Ishikawa (cell line): ENCODE data around the gene MDFI.

ENCODE experiments used
- CEBPB ChIP-seq: IDR thresholded peaks from 2 replicates; pipeline ENCODE4 v1.6.1; 2012
- CREB1 ChIP-seq: IDR thresholded peaks from 2 replicates; pipeline ENCODE4 v1.6.1; 2012; ENCODE audit warnings: low read depth
- EGR1 ChIP-seq: IDR thresholded peaks from 2 replicates; pipeline ENCODE4 v1.6.1; 2012
- EP300 ChIP-seq: IDR thresholded peaks from 2 replicates; pipeline ENCODE4 v1.6.1; 2012; ENCODE audit warnings: borderline replicate concordance
- FOXM1 ChIP-seq: IDR thresholded peaks from 2 replicates; pipeline ENCODE4 v1.6.1; 2012; ENCODE audit warnings: low read depth, borderline replicate concordance
- MAX ChIP-seq: IDR thresholded peaks from 2 replicates; pipeline ENCODE4 v1.6.1; 2012
- NFIC ChIP-seq: IDR thresholded peaks from 2 replicates; pipeline ENCODE4 v1.6.1; 2012
- RAD21 ChIP-seq: IDR thresholded peaks from 2 replicates; pipeline ENCODE4 v1.6.1; 2012; ENCODE audit warnings: low read depth
- REST ChIP-seq: IDR thresholded peaks from 2 replicates; pipeline ENCODE4 v1.6.1; 2012; ENCODE audit warnings: low read depth, mild to moderate bottlenecking
- TAF1 ChIP-seq: IDR thresholded peaks from 2 replicates; pipeline ENCODE4 v1.6.1; 2012; ENCODE audit warnings: low read depth, mild to moderate bottlenecking
- TCF12 ChIP-seq: IDR thresholded peaks from 2 replicates; pipeline ENCODE4 v1.6.1; 2012; ENCODE audit warnings: low read depth
- TEAD4 ChIP-seq: IDR thresholded peaks from 2 replicates; pipeline ENCODE4 v1.6.1; 2012
- USF1 ChIP-seq: IDR thresholded peaks from 2 replicates; pipeline ENCODE4 v1.6.1; 2012
- YY1 ChIP-seq: IDR thresholded peaks from 2 replicates; pipeline ENCODE4 v1.6.1; 2012; ENCODE audit warnings: low read depth
- ZBTB7A ChIP-seq: IDR thresholded peaks from 2 replicates; pipeline ENCODE4 v1.6.1; 2012; ENCODE audit warnings: low read depth

The MDFI gene

GRCh38 chr6:41677124-41677921 lies 39.1 kb downstream of the MDFI start:
- TF ChIP-seq CEBPB (no peak), ZBTB7A (no peak), TEAD4 (no peak), CREB1 (no peak)

- no peak for TF ChIP-seq RAD21
- no peak for TF ChIP-seq USF1
- no peak for TF ChIP-seq FOXM1
- TF ChIP-seq MAX = no peak
- no peak for TF ChIP-seq TCF12
- TF ChIP-seq REST = no peak
- TF ChIP-seq YY1 = no peak
- no peak for TF ChIP-seq TEAD4
- TF ChIP-seq TAF1 = no peak
- TF ChIP-seq EP300 = no peak
- no peak for TF ChIP-seq EGR1
- TF ChIP-seq NFIC = no peak
- no peak for TF ChIP-seq CREB1
- TF ChIP-seq ZBTB7A = no peak
- TF ChIP-seq CEBPB = no peak
Observed at GRCh38 chr6:41678511-41679084, 40.3 kb downstream of the MDFI start.

- TF ChIP-seq RAD21 (no peak), EGR1 (no peak), TAF1 (no peak), TCF12 (no peak), TEAD4 (no peak), REST (no peak), YY1 (no peak), USF1 (no peak), NFIC (no peak), MAX (no peak), CREB1 (no peak), FOXM1 (no peak), ZBTB7A (no peak), EP300 (no peak)
Observed at GRCh38 chr6:41679696-41680095, 41.4 kb downstream of the MDFI start.

- no peak for TF ChIP-seq EGR1
- TF ChIP-seq NFIC = no peak
- no peak for TF ChIP-seq TEAD4
- TF ChIP-seq EP300 = no peak
- no peak for TF ChIP-seq RAD21
- TF ChIP-seq TCF12 = no peak
- no peak for TF ChIP-seq CEBPB
- TF ChIP-seq REST = no peak
- TF ChIP-seq FOXM1 = no peak
- TF ChIP-seq MAX = no peak
- TF ChIP-seq YY1 = no peak
- TF ChIP-seq USF1 = no peak
Observed at GRCh38 chr6:41680182-41680965, 42.1 kb downstream of the MDFI start.
